ENCODE results near the gene CPNE4. TPM values are rescaled to one million over a fixed set of nuclear protein-coding genes. Genes with fewer than 3 reads are reported as not detected.

The CPNE4 gene
- total RNA-seq, 2 donors from 2014 or later, result 0.31 to 28.0 TPM

DNA sequence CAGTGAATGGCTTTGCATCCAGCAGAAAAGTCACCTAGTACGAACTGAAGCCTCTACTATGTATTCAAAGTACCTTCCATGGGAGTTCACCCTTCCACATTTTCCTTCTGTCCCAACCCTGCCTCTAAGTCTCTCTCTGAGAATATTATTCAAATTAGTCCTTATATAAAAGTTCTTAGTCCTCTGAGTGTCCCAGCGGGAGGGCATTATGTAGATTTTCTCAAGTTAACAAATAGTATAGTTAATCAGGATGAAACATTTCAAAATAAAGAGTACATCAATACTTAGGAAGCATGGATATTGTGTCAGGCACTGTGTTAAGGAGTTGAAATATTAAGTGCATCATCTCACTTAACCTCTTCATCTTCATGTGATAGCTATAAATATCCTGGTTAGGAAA is 223.3 kb downstream of the CPNE4 start:
- no peak for DNase-seq (ENCODE audit: low spot score)
- TF ChIP-seq, protein P1, sequence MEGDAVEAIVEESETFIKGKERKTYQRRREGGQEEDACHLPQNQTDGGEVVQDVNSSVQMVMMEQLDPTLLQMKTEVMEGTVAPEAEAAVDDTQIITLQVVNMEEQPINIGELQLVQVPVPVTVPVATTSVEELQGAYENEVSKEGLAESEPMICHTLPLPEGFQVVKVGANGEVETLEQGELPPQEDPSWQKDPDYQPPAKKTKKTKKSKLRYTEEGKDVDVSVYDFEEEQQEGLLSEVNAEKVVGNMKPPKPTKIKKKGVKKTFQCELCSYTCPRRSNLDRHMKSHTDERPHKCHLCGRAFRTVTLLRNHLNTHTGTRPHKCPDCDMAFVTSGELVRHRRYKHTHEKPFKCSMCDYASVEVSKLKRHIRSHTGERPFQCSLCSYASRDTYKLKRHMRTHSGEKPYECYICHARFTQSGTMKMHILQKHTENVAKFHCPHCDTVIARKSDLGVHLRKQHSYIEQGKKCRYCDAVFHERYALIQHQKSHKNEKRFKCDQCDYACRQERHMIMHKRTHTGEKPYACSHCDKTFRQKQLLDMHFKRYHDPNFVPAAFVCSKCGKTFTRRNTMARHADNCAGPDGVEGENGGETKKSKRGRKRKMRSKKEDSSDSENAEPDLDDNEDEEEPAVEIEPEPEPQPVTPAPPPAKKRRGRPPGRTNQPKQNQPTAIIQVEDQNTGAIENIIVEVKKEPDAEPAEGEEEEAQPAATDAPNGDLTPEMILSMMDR (IDR thresholded peaks at IDR 0.05), result no peak
- H3K27ac ChIP-seq, result no peak overlapping the region
- H3K36me3 ChIP-seq, result no peaks in the 10 kb centered on the region
- no peaks in the 10 kb centered on the region for H3K4me1 ChIP-seq
- no peaks in the 10 kb centered on the region for H3K27me3 ChIP-seq
- no peaks in the 10 kb centered on the region for H3K9me3 ChIP-seq
- H3K4me3 ChIP-seq, result no peak overlapping the region

DNA sequence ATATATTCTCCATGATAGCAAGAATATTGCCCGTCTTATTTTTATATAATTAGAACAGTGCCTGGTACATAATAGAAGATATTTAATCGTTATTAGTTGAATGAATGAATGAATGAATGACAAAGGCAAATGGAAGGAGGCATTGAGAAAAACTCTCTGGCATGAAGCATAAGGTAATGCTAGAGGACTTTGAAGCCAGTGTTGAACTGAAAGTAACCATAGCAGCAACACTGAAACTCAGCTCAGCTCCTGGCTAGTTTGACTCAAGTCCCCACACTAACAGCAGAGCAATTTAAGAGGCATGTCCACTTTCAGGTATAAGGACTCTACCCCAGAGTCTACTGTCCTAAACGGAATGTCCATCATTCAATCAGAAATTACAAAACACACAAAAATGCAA is 227.0 kb downstream of the CPNE4 start:
- H3K4me3 ChIP-seq, result no peak overlapping the region
- peaks cover 0 to 7% of the 10 kb centered on the region in 2 donors for H3K4me1 ChIP-seq
- DNase-seq (ENCODE audit: low spot score), result no peak
- H3K27ac ChIP-seq, result no peak overlapping the region
- H3K36me3 ChIP-seq, result no peaks in the 10 kb centered on the region
- TF ChIP-seq, protein P1 (IDR thresholded peaks at IDR 0.05), result no peak
- no peaks in the 10 kb centered on the region for H3K9me3 ChIP-seq
- H3K27me3 ChIP-seq, result no peaks in the 10 kb centered on the region

DNA sequence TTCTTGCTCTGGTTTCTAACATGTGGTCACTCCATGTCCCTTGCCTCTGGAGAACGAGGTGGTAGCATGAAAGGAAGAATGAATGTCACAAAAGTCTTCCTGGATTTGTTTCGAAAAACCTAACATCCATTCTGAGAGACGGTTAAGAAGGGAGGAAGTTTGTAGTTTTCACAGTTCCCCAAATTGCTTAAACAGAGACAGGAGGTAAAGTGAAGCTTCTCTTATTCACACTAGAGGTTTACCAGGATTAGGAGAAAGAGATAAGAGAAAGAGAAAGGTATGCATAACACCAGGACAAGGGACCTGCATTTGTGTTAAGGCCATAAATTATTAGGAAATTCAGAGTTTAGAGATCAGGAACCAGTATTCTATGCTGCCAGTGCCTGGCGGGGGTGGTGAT is 228.1 kb downstream of the CPNE4 start:
- H3K27ac ChIP-seq, result no peak overlapping the region
- no peaks in the 10 kb centered on the region for H3K9me3 ChIP-seq
- H3K27me3 ChIP-seq, result no peaks in the 10 kb centered on the region
- no peak for DNase-seq (ENCODE audit: low spot score)
- no peak overlapping the region for H3K4me3 ChIP-seq
- TF ChIP-seq, protein P1 (IDR thresholded peaks at IDR 0.05), result no peak
- peaks cover 0 to 7% of the 10 kb centered on the region in 2 donors for H3K4me1 ChIP-seq
- H3K36me3 ChIP-seq, result no peaks in the 10 kb centered on the region

DNA sequence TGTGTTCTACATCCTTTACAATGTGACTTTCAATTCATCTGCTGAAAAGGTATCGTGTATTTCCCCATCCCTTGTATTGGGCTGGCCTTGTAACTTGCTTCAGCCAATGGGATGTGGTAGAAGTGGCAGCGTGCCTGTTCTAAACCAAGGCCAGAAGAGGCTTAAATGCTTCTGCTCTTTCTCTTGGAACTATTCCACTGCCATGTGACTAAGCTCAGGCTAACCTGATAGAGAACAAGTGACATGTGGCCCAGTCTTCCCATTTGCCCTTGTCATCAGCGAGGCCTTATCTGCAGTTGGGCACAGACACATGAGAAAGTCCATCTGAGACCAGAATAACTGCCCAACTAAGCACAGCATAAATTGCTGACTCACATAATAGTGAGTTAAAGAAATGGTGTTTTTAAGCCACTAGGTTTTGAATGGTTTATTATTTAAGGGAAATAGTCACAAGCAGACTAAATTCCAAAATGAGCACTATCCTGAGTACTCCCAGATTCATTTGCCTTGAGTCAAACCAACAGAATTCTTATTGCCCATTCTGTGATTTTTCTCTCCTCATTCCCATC is 230.2 kb downstream of the CPNE4 start:
- H3K4me1 ChIP-seq, result peaks cover 0 to 8% of the 10 kb centered on the region in 2 donors
- no peak for DNase-seq (ENCODE audit: low spot score)
- H3K36me3 ChIP-seq, result no peaks in the 10 kb centered on the region
- no peaks in the 10 kb centered on the region for H3K27me3 ChIP-seq
- TF ChIP-seq, protein P1 (IDR thresholded peaks at IDR 0.05), result no peak
- H3K4me3 ChIP-seq, result no peak overlapping the region
- H3K27ac ChIP-seq, result peak overlapping the region; percentile 7 to 65
- no peaks in the 10 kb centered on the region for H3K9me3 ChIP-seq

DNA sequence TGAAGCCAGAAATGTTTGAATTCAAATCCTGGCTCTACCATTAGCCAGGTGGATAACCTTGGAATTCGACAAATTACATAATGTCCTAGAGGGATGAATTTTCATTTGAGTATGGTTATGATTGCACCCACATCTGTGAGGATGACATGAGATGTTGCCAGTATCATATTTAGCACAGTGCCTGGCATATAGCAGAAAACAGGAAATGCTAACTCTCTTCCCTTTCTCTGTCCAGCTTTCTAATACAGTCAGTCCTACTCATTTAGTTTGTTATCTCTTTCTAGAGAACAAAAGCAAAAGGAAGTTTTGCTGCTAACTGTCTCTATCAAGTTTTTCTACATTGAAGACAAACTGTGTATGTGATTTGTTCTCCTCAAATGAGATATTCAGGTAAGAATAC is 231.7 kb downstream of the CPNE4 start:
- no peaks in the 10 kb centered on the region for H3K36me3 ChIP-seq
- no peak for DNase-seq (ENCODE audit: low spot score)
- TF ChIP-seq, protein P1 (IDR thresholded peaks at IDR 0.05), result no peak
- peaks cover 0 to 11% of the 10 kb centered on the region in 2 donors for H3K4me1 ChIP-seq
- H3K27me3 ChIP-seq, result no peaks in the 10 kb centered on the region
- no peak overlapping the region for H3K4me3 ChIP-seq
- H3K27ac ChIP-seq, result no peak overlapping the region
- H3K9me3 ChIP-seq, result no peaks in the 10 kb centered on the region

DNA sequence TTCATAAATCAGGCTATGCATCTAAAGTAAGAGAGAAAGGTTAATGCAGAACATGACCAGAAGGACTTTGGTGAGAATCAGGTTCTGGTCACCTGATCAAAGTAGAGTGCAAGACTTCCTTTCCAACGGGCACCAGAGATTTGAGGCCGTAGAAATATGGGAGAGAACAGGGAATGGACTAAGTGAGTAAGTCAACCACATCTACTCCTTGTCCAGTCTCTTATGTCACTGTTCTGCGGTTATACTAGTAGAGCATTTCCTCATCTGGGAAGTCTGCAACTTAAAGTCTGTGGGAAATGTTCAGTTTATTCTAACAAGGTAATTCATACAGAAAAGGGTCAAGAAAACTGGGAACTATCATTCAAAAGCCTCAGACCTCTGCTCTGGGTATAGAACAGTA is 232.8 kb downstream of the CPNE4 start:
- no peaks in the 10 kb centered on the region for H3K27me3 ChIP-seq
- no peak overlapping the region for H3K4me3 ChIP-seq
- DNase-seq (ENCODE audit: low spot score), result no peak
- TF ChIP-seq, protein P1 (IDR thresholded peaks at IDR 0.05), result no peak
- H3K27ac ChIP-seq, result no peak overlapping the region
- H3K36me3 ChIP-seq, result no peaks in the 10 kb centered on the region
- H3K9me3 ChIP-seq, result no peaks in the 10 kb centered on the region
- H3K4me1 ChIP-seq, result peaks cover 0 to 11% of the 10 kb centered on the region in 2 donors
